ENCODE results near the gene HECTD4. TPM values are rescaled to one million over a fixed set of nuclear protein-coding genes. Genes with fewer than 3 reads are reported as not detected.

Gene HECTD4
- total RNA-seq, 4 donors from 2014 or later = 26.6 to 47.1 (median 33.2) TPM

DNA sequence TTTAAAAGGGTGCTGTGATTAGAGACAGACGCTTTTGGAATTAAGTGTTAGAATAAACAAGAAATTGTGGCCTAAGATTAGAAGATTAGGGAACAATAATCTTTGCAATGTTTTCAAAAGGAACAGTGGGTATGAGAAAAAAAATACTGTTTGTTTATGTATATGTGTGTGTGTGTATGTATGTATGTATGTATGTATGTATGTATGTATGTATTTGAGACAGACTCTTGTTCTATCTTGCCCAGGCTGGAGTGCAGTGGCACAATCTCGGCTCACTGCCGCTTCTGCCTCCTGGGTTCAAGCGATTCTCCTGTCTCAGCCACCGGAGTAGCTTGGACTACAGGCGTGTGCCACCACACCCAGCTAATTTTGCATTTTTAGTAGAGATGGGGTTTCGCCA lies 175.3 kb downstream of the HECTD4 start:
- no peak for DNase-seq (ENCODE audit: low spot score)
- ATAC-seq (ENCODE audit: low FRiP score) = no peak
- TF ChIP-seq, protein P1, sequence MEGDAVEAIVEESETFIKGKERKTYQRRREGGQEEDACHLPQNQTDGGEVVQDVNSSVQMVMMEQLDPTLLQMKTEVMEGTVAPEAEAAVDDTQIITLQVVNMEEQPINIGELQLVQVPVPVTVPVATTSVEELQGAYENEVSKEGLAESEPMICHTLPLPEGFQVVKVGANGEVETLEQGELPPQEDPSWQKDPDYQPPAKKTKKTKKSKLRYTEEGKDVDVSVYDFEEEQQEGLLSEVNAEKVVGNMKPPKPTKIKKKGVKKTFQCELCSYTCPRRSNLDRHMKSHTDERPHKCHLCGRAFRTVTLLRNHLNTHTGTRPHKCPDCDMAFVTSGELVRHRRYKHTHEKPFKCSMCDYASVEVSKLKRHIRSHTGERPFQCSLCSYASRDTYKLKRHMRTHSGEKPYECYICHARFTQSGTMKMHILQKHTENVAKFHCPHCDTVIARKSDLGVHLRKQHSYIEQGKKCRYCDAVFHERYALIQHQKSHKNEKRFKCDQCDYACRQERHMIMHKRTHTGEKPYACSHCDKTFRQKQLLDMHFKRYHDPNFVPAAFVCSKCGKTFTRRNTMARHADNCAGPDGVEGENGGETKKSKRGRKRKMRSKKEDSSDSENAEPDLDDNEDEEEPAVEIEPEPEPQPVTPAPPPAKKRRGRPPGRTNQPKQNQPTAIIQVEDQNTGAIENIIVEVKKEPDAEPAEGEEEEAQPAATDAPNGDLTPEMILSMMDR (IDR thresholded peaks at IDR 0.05) = no peak

DNA sequence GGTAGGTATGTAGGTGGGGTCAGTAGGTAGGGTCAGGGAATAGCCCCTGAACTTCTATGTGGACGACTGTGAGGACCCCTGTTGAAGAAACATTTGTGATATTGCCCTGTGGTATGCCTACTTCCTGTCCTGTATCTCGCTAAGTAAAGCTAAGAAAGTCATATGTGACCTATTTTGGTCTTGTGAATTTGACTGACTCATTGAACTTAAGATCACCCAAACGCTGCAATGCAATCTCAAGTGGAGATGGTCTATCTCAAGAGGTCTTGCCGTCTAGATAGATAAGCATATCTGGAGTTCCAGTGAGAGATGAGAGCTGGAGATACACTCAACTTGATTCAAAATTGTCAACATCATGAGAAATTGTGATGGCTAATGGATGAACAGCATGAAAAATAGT lies 183.1 kb downstream of the HECTD4 start:
- ATAC-seq (ENCODE audit: low FRiP score) = no peak
- DNase-seq (ENCODE audit: low spot score) = no peak
- TF ChIP-seq, protein P1 (IDR thresholded peaks at IDR 0.05) = no peak

DNA sequence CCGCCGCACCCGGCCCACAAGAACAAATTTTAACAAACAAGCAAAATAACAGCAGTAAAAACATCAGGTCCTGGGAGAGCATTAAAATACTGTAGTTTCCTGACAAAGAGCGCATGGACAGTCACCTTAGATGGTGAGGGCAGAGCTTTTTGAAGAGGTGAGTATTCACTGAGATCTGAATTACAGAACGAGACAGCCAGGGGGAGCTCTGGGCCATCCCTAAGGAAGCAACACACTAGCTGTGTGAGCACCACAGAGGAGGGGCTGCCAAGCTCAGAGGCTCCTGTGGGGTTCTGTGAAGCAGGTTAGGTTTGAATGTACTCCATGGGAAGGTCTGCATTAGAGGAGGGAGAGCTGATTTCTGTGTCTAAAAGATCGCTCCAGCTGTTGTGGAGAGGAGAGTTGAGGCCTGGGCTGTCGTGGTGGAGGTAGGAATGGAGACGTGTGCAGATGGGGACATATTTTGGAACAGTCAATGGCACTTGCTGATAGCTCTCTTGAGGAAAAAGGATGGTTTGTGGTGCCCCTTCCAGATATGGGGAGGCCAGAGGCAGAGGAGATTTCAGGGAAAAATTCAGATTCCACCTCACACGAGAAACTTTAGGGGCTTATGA lies 184.0 kb downstream of the HECTD4 start:
- ATAC-seq (ENCODE audit: low FRiP score) (peak; percentile 77), DNase-seq (ENCODE audit: low spot score) (no peak)
- TF ChIP-seq, protein P1 (IDR thresholded peaks at IDR 0.05) = no peak

DNA sequence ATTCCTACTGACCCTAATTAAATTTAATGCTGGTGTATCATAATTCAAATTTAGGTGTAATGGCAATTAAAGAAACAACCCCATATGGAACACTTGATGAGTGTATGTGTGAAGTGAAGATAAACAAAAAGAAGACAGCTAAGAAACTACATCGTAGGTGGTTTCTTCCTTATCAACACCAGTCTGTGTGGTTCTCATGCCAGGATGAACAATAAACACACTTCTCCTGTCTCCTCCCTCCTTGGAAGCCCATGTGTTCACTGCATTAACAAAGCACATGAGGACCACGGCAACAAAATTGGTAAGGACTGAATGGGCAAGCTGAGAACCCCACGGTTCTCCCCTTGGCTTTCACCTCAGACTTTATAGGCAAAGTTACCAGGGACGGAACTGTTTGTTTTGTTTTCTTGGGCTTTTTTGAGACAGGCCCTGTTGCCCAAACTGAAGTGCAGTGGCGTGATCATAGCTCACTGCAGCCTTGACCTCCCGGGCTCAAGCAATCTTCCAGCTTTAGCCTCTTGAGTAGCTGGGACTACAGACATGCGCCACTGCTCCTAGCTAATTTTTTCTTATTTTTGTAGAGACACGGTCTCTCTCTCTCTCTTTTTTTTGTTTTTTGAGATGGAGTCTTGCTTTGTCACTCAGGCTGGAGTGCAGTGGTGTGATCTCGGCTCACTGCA lies 185.9 kb downstream of the HECTD4 start:
- TF ChIP-seq, protein P1 (IDR thresholded peaks at IDR 0.05) = no peak
- DNase-seq (ENCODE audit: low spot score) (no peak), ATAC-seq (ENCODE audit: low FRiP score) (no peak)

DNA sequence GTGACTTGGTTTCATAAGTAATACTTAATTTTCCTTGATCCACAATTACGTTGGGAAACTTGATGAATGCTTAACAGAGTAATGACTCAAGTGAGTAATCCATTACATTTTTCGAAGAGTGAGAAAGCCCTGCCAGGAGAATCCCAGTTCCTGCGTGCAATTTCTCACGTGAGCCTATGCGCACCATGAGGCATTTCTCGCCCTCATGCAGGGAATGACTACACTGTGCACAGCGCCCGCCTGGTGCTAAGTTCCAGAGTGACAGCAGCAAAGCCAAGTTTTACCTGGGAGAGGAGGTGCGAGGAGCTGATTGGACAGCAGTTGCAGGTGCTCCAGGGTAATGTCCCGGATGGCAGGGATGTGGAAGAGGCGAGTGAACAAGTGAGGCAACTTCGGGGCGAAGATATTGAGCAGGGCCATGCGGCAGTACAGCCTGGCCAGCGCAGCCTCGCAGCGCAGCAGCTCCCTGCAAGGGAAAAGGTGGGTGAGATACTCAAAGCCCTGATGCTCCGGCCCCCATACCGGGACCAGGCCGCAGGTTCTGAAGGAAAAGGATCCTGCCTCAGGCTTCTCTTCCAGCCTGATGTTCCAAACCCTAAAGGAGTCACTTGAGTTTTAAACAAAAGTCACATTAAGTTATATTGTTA lies 187.5 kb downstream of the HECTD4 start:
- ATAC-seq (ENCODE audit: low FRiP score) (no peak), DNase-seq (ENCODE audit: low spot score) (no peak)
- TF ChIP-seq, protein P1 (IDR thresholded peaks at IDR 0.05) = no peak

DNA sequence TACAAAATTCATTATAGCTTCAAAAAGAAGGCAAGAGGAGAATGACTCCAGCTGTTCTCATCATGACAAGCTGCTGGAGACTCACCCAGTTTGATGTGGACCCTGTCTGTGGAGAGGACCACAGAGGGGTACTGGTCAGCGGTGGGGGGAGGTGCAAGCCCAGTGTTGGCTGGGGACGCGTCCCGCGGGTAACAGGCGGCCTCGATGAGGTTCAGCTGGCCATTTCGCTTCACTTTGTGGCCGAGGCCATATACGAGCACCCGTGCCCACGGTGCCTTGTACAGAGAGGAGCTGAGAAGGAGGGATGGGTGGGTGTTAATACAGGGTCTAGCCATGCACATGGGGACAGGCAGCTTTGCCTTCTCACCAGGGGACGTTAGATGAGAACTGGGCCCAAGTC lies 189.8 kb downstream of the HECTD4 start:
- DNase-seq (ENCODE audit: low spot score) = no peak
- TF ChIP-seq, protein P1 (IDR thresholded peaks at IDR 0.05) = no peak
- no peak for ATAC-seq (ENCODE audit: low FRiP score)
